Adipocyte (in vitro differentiated cells): ENCODE data around the gene NDUFA7.

Source experiments
- DNase-seq: peaks from one replicate; pipeline ENCODE4 v3.0.0-alpha.2; 2015; ENCODE audit warnings: low read depth
- H3K27me3 ChIP-seq: replicated peaks from 2 replicates; pipeline ENCODE4 v1.7.0; 2013; ENCODE audit warnings: mild to moderate bottlenecking, low read length, moderate library complexity; ENCODE audit not compliant: control insufficient read depth, insufficient read depth
- H3K36me3 ChIP-seq: 2 replicates; pipeline ENCODE4 v1.7.0; 2013; ENCODE audit warnings: low read length, mild to moderate bottlenecking, moderate library complexity; ENCODE audit not compliant: control insufficient read depth, insufficient read depth, severe bottlenecking
- H3K4me1 ChIP-seq: 2 replicates; pipeline ENCODE4 v1.7.0; 2013; ENCODE audit warnings: mild to moderate bottlenecking, low read length, moderate library complexity; ENCODE audit not compliant: control insufficient read depth, insufficient read depth
- H3K4me3 ChIP-seq: 2 replicates; pipeline ENCODE4 v1.7.0; 2013; ENCODE audit warnings: mild to moderate bottlenecking, low read length, moderate library complexity
- H3K9ac ChIP-seq: 2 replicates; pipeline ENCODE4 v1.7.0; 2013; ENCODE audit warnings: mild to moderate bottlenecking, low read length, moderate library complexity
- H3K9me3 ChIP-seq: 2 replicates; pipeline ENCODE4 v1.7.0; 2013; ENCODE audit warnings: mild to moderate bottlenecking, low read length, moderate library complexity; ENCODE audit not compliant: control insufficient read depth

NDUFA7 gene

GRCh38 chr19:8311461-8312260, 9.5 kb downstream of the NDUFA7 start:
- Histone ChIP-seq H3K9me3 (no peaks in the 10 kb centered on the region), H3K4me1 (peaks cover 13% of the 10 kb centered on the region), H3K4me3 (no peak overlapping the region), H3K27me3 (no peaks in the 10 kb centered on the region), H3K9ac (no peak overlapping the region), H3K36me3 (peaks cover 58% of the 10 kb centered on the region)
- no peak for DNase-seq

- Histone ChIP-seq H3K36me3 (peaks cover 50% of the 10 kb centered on the region), H3K27me3 (no peaks in the 10 kb centered on the region), H3K9ac (no peak overlapping the region), H3K4me1 (peaks cover 13% of the 10 kb centered on the region), H3K9me3 (no peaks in the 10 kb centered on the region), H3K4me3 (no peak overlapping the region)
- DNase-seq = no peak
Measured at GRCh38 chr19:8310342-8311055, 10.7 kb downstream of the NDUFA7 start.

- Histone ChIP-seq H3K9ac (peak overlapping the region; percentile 59), H3K36me3 (peaks cover 35% of the 10 kb centered on the region), H3K27me3 (no peaks in the 10 kb centered on the region), H3K4me1 (peaks cover 13% of the 10 kb centered on the region), H3K9me3 (no peaks in the 10 kb centered on the region), H3K4me3 (peak overlapping the region; percentile 80)
- DNase-seq = no peak
Measured at GRCh38 chr19:8308891-8309291, 12.3 kb downstream of the NDUFA7 start.

GRCh38 chr19:8307965-8308866, 13.0 kb downstream of the NDUFA7 start, which contains the start of gene CD320:
Gene CD320 (minus strand): TSS chr19:8308358. CDS start chr19:8308290, 68 bp downstream.
- H3K9ac ChIP-seq = peak within 1 kb of the TSS; percentile 59
- peak within 1 kb of the TSS; percentile 80 for H3K4me3 ChIP-seq
- DNase-seq = peak; percentile 96
- H3K9me3 ChIP-seq = no peaks in the 10 kb centered on the region
- no peaks in the 10 kb centered on the region for H3K27me3 ChIP-seq
- peaks cover 13% of the 10 kb centered on the region for H3K4me1 ChIP-seq
- peaks cover 29% of the 10 kb centered on the region for H3K36me3 ChIP-seq

GRCh38 chr19:8307400-8307964, 13.7 kb downstream of the NDUFA7 start:
- Histone ChIP-seq H3K4me1 (peaks cover 16% of the 10 kb centered on the region), H3K9ac (peak overlapping the region; percentile 59), H3K27me3 (no peaks in the 10 kb centered on the region), H3K4me3 (peak overlapping the region; percentile 80), H3K9me3 (no peaks in the 10 kb centered on the region), H3K36me3 (peaks cover 27% of the 10 kb centered on the region)
- no peak for DNase-seq

- Histone ChIP-seq H3K9me3 (no peaks in the 10 kb centered on the region), H3K36me3 (peaks cover 17% of the 10 kb centered on the region), H3K4me1 (peaks cover 20% of the 10 kb centered on the region), H3K9ac (no peak overlapping the region), H3K4me3 (no peak overlapping the region), H3K27me3 (no peaks in the 10 kb centered on the region)
- no peak for DNase-seq
Measured at GRCh38 chr19:8306235-8307054, 14.7 kb downstream of the NDUFA7 start.

- DNase-seq = no peak
Measured at GRCh38 chr19:8305798-8306197, 15.4 kb downstream of the NDUFA7 start.

GRCh38 chr19:8304841-8305621, 16.1 kb downstream of the NDUFA7 start:
- Histone ChIP-seq H3K4me1 (peaks cover 20% of the 10 kb centered on the region), H3K9ac (no peak overlapping the region), H3K27me3 (no peaks in the 10 kb centered on the region), H3K4me3 (no peak overlapping the region), H3K36me3 (peaks cover 9% of the 10 kb centered on the region), H3K9me3 (no peaks in the 10 kb centered on the region)
- DNase-seq = no peak

More at GRCh38 chr19:8305798-8306197, 15.4 kb downstream of the NDUFA7 start:
- H3K27me3 ChIP-seq = no peaks in the 10 kb centered on the region
- no peak overlapping the region for H3K9ac ChIP-seq
- H3K4me3 ChIP-seq = no peak overlapping the region
- H3K4me1 ChIP-seq = peaks cover 20% of the 10 kb centered on the region
- H3K9me3 ChIP-seq = no peaks in the 10 kb centered on the region
- H3K36me3 ChIP-seq = peaks cover 11% of the 10 kb centered on the region

GRCh38 chr19:8302734-8303133, 18.4 kb downstream of the NDUFA7 start:
- H3K4me1 ChIP-seq = peaks cover 13% of the 10 kb centered on the region
- no peak overlapping the region for H3K9ac ChIP-seq
- H3K9me3 ChIP-seq = no peaks in the 10 kb centered on the region
- DNase-seq = no peak
- no peak overlapping the region for H3K4me3 ChIP-seq
- H3K27me3 ChIP-seq = no peaks in the 10 kb centered on the region
- H3K36me3 ChIP-seq = no peaks in the 10 kb centered on the region

- no peak for DNase-seq
- Histone ChIP-seq H3K9ac (no peak overlapping the region), H3K4me1 (peaks cover 9% of the 10 kb centered on the region), H3K4me3 (no peak overlapping the region), H3K27me3 (no peaks in the 10 kb centered on the region), H3K36me3 (no peaks in the 10 kb centered on the region), H3K9me3 (no peaks in the 10 kb centered on the region)
Measured at GRCh38 chr19:8302357-8302691, 18.9 kb downstream of the NDUFA7 start.
